Mucosa of rectum (tissue), 2 donors: Measurements from ENCODE around the gene ERP29.

Experiments used
- H3K27ac ChIP-seq, 2 donors: one replicate each; pipeline ENCODE4 v1.7.0; 2013; ENCODE audit warnings: inconsistent platforms in 2 of 2, low read depth in 2 of 2, low read length in 2 of 2
- H3K27me3 ChIP-seq, 2 donors: one replicate each; pipeline ENCODE4 v1.7.0; 2013; ENCODE audit warnings: low read length in 2 of 2; ENCODE audit not compliant: control insufficient read depth in 2 of 2, insufficient read depth in 2 of 2
- H3K36me3 ChIP-seq, 2 donors: one replicate each; pipeline ENCODE4 v1.7.0; 2013; ENCODE audit warnings: low read length in 2 of 2; ENCODE audit not compliant: control insufficient read depth in 2 of 2, insufficient read depth in 2 of 2
- H3K4me1 ChIP-seq, 2 donors: one replicate each; pipeline ENCODE4 v1.7.0; 2013; ENCODE audit warnings: low read length in 2 of 2, mild to moderate bottlenecking in 1 of 2; ENCODE audit not compliant: control insufficient read depth in 2 of 2, insufficient read depth in 2 of 2
- H3K4me3 ChIP-seq, 2 donors: one replicate each; pipeline ENCODE4 v1.7.0; 2013; ENCODE audit warnings: low read length in 2 of 2
- H3K9ac ChIP-seq, 2 donors: one replicate each; pipeline ENCODE4 v1.7.0; 2013; ENCODE audit warnings: low read length in 2 of 2, low read depth in 1 of 2, mild to moderate bottlenecking in 1 of 2
- H3K9me3 ChIP-seq, 2 donors: one replicate each; pipeline ENCODE4 v1.7.0; 2013; ENCODE audit warnings: low read length in 2 of 2; ENCODE audit not compliant: control insufficient read depth in 2 of 2
- donor health status: healthy.
- donor health status: Normal muscosa, but diverticular disease.

The ERP29 gene

DNA sequence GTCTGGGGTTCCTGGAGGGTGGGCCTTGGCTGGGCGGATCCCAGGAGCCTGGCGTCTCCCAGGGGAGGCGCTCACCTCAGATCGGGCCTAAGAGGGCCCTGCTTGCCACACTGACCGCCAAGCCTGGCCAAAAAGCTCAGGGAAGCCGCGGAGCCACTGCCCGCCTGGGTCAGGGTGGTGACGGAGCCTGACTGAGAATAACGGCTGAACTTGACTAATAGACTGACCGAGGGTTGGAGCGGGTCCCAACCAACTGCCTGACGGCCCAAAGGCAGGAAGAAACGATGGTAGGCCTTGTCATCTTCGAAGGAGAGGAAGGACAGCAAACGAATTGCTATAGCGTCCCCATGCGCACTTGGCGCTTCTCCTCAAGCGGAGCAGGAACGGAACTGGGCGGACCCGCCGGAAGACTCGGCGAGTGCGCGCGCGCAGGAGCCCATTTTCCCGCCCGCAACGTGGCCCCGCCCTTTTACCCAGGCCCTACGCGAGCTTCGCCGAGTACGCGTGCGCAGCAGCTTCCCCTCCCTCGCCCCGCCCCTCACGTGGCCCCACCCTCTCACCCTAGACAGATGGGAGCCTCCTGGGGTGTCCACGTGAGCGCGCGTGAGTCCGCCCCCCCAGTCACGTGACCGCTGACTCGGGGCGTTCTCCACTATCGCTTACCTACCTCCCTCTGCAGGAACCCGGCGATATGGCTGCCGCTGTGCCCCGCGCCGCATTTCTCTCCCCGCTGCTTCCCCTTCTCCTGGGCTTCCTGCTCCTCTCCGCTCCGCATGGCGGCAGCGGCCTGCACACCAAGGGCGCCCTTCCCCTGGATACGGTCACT, at the start of gene ERP29, which contains the start of gene TMEM116:
TSS of gene ERP29 (plus strand) at position 652 of the 826 bp plus-strand sequence. CDS start at position 692, 40 bp downstream.
TSS of gene TMEM116 (minus strand) at position 391 of the 826 bp plus-strand sequence. CDS start 7,895 bp downstream, outside the sequence.
- Histone ChIP-seq H3K9ac (peak within 1 kb of the TSS; percentile 96 to 98), H3K4me1 (peaks cover 19 to 27% of the 10 kb centered on the region in 2 donors), H3K4me3 (peak within 1 kb of the TSS; percentile 86 to 97), H3K27me3 (no peaks in the 10 kb centered on the region), H3K9me3 (no peaks in the 10 kb centered on the region), H3K27ac (peak within 1 kb of the TSS; percentile 99), H3K36me3 (peaks cover 3 to 4% of the 10 kb centered on the region in 2 donors)

GRCh38 chr12:111964935-111965334, 48.3 kb upstream of the ERP29 start:
- Histone ChIP-seq H3K9ac (no peak overlapping the region), H3K27me3 (no peaks in the 10 kb centered on the region), H3K4me3 (no peak overlapping the region), H3K36me3 (no peaks in the 10 kb centered on the region), H3K27ac (no peak overlapping the region), H3K4me1 (no peaks in the 10 kb centered on the region), H3K9me3 (no peaks in the 10 kb centered on the region)

DNA sequence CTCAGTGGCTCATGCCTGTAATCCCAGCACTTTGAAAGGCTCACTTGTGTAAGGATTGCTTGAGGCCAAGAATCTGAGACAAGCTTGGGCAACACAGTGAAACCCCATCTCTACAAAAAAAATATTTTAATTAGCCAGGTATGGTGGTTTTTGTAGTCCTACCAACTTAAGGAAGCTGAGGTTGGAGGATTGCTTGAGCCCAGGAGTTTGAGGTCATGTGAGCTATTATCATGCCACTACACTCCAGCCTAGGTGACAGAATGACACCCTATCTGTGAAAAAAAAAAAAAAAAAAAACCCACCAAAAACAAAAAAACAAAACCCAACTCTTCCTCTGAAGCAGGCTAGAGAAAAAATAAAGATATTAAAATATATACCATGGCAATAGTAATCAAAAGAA, 41.4 kb upstream of the ERP29 start:
- Histone ChIP-seq H3K4me3 (no peak overlapping the region), H3K27me3 (no peaks in the 10 kb centered on the region), H3K27ac (no peak overlapping the region), H3K36me3 (no peaks in the 10 kb centered on the region), H3K4me1 (no peaks in the 10 kb centered on the region), H3K9me3 (no peaks in the 10 kb centered on the region), H3K9ac (no peak overlapping the region)

GRCh38 chr12:111975161-111975931, 37.9 kb upstream of the ERP29 start:
- no peaks in the 10 kb centered on the region for H3K4me1 ChIP-seq
- no peaks in the 10 kb centered on the region for H3K9me3 ChIP-seq
- no peaks in the 10 kb centered on the region for H3K36me3 ChIP-seq
- no peak overlapping the region for H3K4me3 ChIP-seq
- no peak overlapping the region for H3K9ac ChIP-seq
- H3K27ac ChIP-seq, result no peak overlapping the region
- no peaks in the 10 kb centered on the region for H3K27me3 ChIP-seq

- no peaks in the 10 kb centered on the region for H3K9me3 ChIP-seq
- no peak overlapping the region for H3K4me3 ChIP-seq
- H3K36me3 ChIP-seq, result no peaks in the 10 kb centered on the region
- no peaks in the 10 kb centered on the region for H3K27me3 ChIP-seq
- no peak overlapping the region for H3K9ac ChIP-seq
- H3K4me1 ChIP-seq, result no peaks in the 10 kb centered on the region
- H3K27ac ChIP-seq, result no peak overlapping the region
Measured at GRCh38 chr12:111976291-111976690, 36.9 kb upstream of the ERP29 start.

- H3K4me3 ChIP-seq, result no peak overlapping the region
- no peaks in the 10 kb centered on the region for H3K9me3 ChIP-seq
- H3K9ac ChIP-seq, result no peak overlapping the region
- H3K4me1 ChIP-seq, result no peaks in the 10 kb centered on the region
- no peaks in the 10 kb centered on the region for H3K36me3 ChIP-seq
- no peak overlapping the region for H3K27ac ChIP-seq
- no peaks in the 10 kb centered on the region for H3K27me3 ChIP-seq
Measured at GRCh38 chr12:111976860-111977259, 36.4 kb upstream of the ERP29 start.

DNA sequence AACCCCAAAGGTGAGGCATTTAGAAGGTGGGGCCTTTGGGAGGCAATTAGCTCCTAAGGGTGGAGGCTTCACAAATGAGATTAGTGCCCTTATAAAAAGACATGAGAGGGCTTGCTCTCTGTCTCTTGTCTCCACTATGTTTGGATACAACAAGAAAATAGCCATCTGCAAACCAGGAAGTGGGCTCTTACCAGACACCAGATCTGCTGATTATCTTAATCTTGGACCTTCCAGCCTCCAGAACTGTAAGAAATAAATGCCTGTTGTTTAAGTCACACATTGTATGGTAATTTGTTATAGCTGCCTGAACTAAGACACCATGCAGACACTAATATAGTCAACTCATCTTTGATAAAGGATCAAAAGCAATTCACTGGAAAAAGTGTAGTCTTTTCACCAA, 34.7 kb upstream of the ERP29 start:
- Histone ChIP-seq H3K4me1 (no peaks in the 10 kb centered on the region), H3K27ac (no peak overlapping the region), H3K36me3 (no peaks in the 10 kb centered on the region), H3K4me3 (no peak overlapping the region), H3K27me3 (no peaks in the 10 kb centered on the region), H3K9ac (no peak overlapping the region), H3K9me3 (no peaks in the 10 kb centered on the region)

DNA sequence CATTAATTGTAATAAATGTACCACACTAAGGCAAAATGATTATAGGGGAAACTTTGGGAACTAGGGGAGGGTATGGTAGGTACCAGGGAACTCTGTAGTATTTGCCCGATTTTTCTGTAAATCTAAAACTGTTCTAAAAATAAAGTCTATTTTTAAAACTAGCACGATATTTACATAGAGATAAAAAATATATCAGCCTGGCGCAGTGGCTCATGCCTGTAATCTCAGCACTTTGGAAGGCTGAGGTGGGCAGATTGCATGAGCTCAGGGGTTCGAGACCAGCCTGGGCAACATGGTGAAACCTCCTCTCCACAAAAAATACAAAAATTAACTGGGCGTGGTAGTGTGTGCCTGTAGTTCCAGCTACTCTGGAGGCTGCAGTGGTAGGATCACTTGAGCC, 32.6 kb upstream of the ERP29 start:
- no peaks in the 10 kb centered on the region for H3K4me1 ChIP-seq
- H3K4me3 ChIP-seq, result no peak overlapping the region
- H3K9me3 ChIP-seq, result no peaks in the 10 kb centered on the region
- no peaks in the 10 kb centered on the region for H3K27me3 ChIP-seq
- no peaks in the 10 kb centered on the region for H3K36me3 ChIP-seq
- H3K27ac ChIP-seq, result no peak overlapping the region
- H3K9ac ChIP-seq, result no peak overlapping the region

- Histone ChIP-seq H3K9ac (no peak overlapping the region), H3K4me1 (no peaks in the 10 kb centered on the region), H3K36me3 (no peaks in the 10 kb centered on the region), H3K27me3 (no peaks in the 10 kb centered on the region), H3K27ac (no peak overlapping the region), H3K9me3 (no peaks in the 10 kb centered on the region), H3K4me3 (no peak overlapping the region)
Measured at GRCh38 chr12:111981987-111982386, 31.2 kb upstream of the ERP29 start.

- Histone ChIP-seq H3K27ac (no peak overlapping the region), H3K36me3 (no peaks in the 10 kb centered on the region), H3K9ac (no peak overlapping the region)
Measured at GRCh38 chr12:111984820-111985219, 28.4 kb upstream of the ERP29 start.

More at GRCh38 chr12:111984820-111985219, 28.4 kb upstream of the ERP29 start:
- no peak overlapping the region for H3K4me3 ChIP-seq
- H3K9me3 ChIP-seq, result no peaks in the 10 kb centered on the region
- no peaks in the 10 kb centered on the region for H3K27me3 ChIP-seq
- H3K4me1 ChIP-seq, result no peaks in the 10 kb centered on the region
